ENCODE measurements around the gene LPIN3. TPM values are rescaled to one million over a fixed set of nuclear protein-coding genes. Genes with fewer than 3 reads are reported as not detected.

The LPIN3 gene
- total RNA-seq, 1 experiment from 2014 or later = 23.5 TPM

DNA sequence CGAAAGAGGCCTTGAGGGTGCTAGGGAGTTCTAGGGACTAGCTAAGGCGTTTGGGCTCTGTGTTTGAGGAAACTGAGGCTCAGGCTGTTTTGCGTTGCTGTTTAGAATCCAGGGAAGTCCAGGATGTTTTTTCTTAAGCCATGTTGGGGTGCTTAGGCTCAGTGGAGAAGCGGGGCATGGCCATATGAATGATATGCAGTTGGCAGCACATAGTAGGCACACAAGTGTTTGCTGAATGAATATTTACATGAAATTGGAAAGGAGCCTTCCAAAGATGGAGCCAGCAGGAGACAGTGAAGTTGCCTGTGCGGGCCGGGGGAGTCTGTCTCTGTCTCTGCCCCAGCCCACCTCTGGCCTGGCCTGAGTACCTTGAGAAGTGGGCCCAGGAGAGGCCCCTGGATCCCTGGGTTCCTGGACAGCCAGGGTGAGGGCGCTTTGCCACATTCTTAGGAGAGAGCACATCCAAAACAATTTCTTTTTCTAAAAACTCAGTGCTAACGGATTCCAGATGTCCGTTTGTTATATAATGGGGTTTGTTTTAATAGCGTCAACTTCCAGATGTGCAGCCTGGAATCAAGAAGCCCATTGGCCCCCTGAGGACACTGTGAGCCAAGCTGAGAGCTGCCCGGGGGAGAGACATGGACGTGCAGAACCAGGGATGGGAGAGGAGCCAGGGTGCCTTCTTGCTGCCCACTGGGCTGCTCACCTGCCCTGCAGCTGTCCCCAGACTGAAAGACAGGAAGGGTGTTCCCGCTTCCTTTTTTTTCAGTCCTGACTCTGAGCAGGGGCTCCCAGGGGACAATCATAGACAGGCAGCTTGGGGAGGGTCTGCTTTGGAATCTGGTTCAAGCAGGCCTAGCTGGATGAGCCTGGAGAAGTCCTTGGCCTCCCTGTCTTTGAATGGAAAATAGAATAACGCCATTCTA is 46.1 kb downstream of the LPIN3 start:
- no TSS peak for BruUV-seq (replicated peaks)
- H3K9me3 Mint-ChIP-seq (ENCODE audit: low read depth, unreplicated experiment) = no peaks in the 10 kb centered on the region
- H3K4me3 Mint-ChIP-seq (ENCODE audit: low read depth, unreplicated experiment) = no peak overlapping the region
- TF ChIP-seq, protein P1, sequence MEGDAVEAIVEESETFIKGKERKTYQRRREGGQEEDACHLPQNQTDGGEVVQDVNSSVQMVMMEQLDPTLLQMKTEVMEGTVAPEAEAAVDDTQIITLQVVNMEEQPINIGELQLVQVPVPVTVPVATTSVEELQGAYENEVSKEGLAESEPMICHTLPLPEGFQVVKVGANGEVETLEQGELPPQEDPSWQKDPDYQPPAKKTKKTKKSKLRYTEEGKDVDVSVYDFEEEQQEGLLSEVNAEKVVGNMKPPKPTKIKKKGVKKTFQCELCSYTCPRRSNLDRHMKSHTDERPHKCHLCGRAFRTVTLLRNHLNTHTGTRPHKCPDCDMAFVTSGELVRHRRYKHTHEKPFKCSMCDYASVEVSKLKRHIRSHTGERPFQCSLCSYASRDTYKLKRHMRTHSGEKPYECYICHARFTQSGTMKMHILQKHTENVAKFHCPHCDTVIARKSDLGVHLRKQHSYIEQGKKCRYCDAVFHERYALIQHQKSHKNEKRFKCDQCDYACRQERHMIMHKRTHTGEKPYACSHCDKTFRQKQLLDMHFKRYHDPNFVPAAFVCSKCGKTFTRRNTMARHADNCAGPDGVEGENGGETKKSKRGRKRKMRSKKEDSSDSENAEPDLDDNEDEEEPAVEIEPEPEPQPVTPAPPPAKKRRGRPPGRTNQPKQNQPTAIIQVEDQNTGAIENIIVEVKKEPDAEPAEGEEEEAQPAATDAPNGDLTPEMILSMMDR (IDR thresholded peaks at IDR 0.05; ENCODE audit: unreplicated experiment) = no peak
- H3K27ac Mint-ChIP-seq (ENCODE audit: unreplicated experiment) = no peak overlapping the region
- intact Hi-C loops (cut with micrococcal nuclease; ENCODE audit: unreplicated experiment) = no loop called here
- no peak for DNase-seq
- H3K27me3 Mint-ChIP-seq (ENCODE audit: unreplicated experiment) = peaks cover 50% of the 10 kb centered on the region
- H3K36me3 Mint-ChIP-seq (ENCODE audit: insufficient read depth, unreplicated experiment) = no peaks in the 10 kb centered on the region
- CTCF ChIA-PET = interaction anchor here (0.7 to 1.5 kb wide), 2 partner anchors 9 to 154 kb away, joined by 3 to 4 read pairs; no protein-coding TSS in a partner anchor
- no peaks in the 10 kb centered on the region for H3K4me1 Mint-ChIP-seq (ENCODE audit: low read depth, unreplicated experiment)

DNA sequence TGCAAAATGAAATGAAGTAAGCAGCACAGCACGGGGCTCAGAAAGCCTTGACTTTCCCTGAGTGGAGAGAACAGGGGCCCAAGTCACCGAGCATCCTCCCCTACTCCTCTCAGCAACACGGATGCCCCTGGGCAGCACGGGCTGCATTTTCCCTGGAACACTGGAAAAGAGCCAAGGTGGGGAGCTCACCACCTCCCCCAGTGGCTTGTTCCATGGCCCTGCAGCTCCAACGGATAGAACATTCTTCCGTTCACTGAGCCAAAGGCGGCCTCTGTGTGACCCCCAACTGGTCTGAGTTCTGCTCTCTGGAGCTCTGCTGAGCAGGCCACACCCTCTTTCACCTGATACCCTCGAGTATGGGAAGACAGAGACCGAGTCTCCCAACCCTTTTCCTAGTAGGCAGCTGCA is 46.8 kb downstream of the LPIN3 start:
- Mint-ChIP-seq H3K9me3 (ENCODE audit: low read depth, unreplicated experiment) (no peaks in the 10 kb centered on the region), H3K4me3 (ENCODE audit: low read depth, unreplicated experiment) (no peak overlapping the region), H3K4me1 (ENCODE audit: low read depth, unreplicated experiment) (no peaks in the 10 kb centered on the region), H3K27me3 (ENCODE audit: unreplicated experiment) (peaks cover 48% of the 10 kb centered on the region), H3K27ac (ENCODE audit: unreplicated experiment) (no peak overlapping the region), H3K36me3 (ENCODE audit: insufficient read depth, unreplicated experiment) (no peaks in the 10 kb centered on the region)
- CTCF ChIA-PET = interaction anchor here (1.5 kb wide), 1 partner anchor 8 kb away, joined by 3 read pairs; no protein-coding TSS in a partner anchor
- no TSS peak for BruUV-seq (replicated peaks)
- no peak for DNase-seq
- TF ChIP-seq, protein P1 (IDR thresholded peaks at IDR 0.05; ENCODE audit: unreplicated experiment) = no peak
- intact Hi-C loops (cut with micrococcal nuclease; ENCODE audit: unreplicated experiment) = no loop called here

DNA sequence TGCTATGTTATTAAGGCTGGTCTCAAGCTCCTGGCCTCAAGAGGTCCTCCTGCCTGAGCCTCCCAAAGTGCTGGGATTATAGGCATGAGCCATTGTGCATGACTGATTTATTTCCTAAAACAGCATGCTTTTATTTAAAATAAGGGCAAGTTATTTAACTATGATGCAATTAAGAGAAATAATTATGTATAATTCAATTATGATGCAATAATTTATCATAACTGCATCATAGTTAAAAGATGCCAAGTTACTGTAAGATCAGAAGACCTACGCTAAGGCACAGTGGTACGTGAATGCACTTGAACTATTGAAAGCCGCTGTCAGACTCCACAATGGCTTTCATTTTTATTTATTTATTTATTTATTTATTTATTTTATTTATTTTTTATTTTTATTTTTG is 50.3 kb downstream of the LPIN3 start:
- H3K9me3 Mint-ChIP-seq (ENCODE audit: low read depth, unreplicated experiment) = no peaks in the 10 kb centered on the region
- no peak for DNase-seq
- H3K4me1 Mint-ChIP-seq (ENCODE audit: low read depth, unreplicated experiment) = no peaks in the 10 kb centered on the region
- BruUV-seq (replicated peaks) = no TSS peak
- H3K27ac Mint-ChIP-seq (ENCODE audit: unreplicated experiment) = no peak overlapping the region
- no peak overlapping the region for H3K4me3 Mint-ChIP-seq (ENCODE audit: low read depth, unreplicated experiment)
- H3K27me3 Mint-ChIP-seq (ENCODE audit: unreplicated experiment) = peaks cover 17% of the 10 kb centered on the region
- H3K36me3 Mint-ChIP-seq (ENCODE audit: insufficient read depth, unreplicated experiment) = no peaks in the 10 kb centered on the region
- TF ChIP-seq, protein P1 (IDR thresholded peaks at IDR 0.05; ENCODE audit: unreplicated experiment) = no peak
- intact Hi-C loops (cut with micrococcal nuclease; ENCODE audit: unreplicated experiment) = no loop called here
- CTCF ChIA-PET = interaction anchor here (1.2 kb wide), 1 partner anchor 218 kb away, joined by 3 read pairs; no protein-coding TSS in a partner anchor

DNA sequence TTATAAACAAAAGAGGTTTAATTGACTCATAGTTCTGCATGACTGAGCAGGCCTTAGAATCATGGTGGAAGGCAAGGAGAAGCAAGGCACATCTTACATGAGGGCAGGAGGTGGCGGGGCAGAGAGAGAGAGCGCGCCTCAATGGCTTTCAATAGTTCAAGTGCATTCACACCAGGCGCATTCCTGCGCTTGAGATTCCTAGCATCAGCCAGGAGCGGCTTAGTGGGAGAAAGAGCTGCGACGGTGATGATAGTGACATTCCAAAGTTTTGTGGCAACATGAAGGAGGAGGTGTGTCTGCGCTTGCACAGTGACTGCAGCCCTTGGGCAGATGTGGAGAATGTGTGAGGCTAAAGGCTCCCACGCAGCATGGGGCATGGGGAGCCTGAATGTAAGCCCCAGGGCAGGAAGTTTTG is 51.0 kb downstream of the LPIN3 start:
- H3K27me3 Mint-ChIP-seq (ENCODE audit: unreplicated experiment) = peaks cover 10% of the 10 kb centered on the region
- no peak overlapping the region for H3K27ac Mint-ChIP-seq (ENCODE audit: unreplicated experiment)
- TF ChIP-seq, protein P1 (IDR thresholded peaks at IDR 0.05; ENCODE audit: unreplicated experiment) = no peak
- DNase-seq = no peak
- intact Hi-C loops (cut with micrococcal nuclease; ENCODE audit: unreplicated experiment) = no loop called here
- H3K9me3 Mint-ChIP-seq (ENCODE audit: low read depth, unreplicated experiment) = no peaks in the 10 kb centered on the region
- H3K4me1 Mint-ChIP-seq (ENCODE audit: low read depth, unreplicated experiment) = no peaks in the 10 kb centered on the region
- CTCF ChIA-PET = no interaction called here
- BruUV-seq (replicated peaks) = no TSS peak
- H3K4me3 Mint-ChIP-seq (ENCODE audit: low read depth, unreplicated experiment) = no peak overlapping the region
- H3K36me3 Mint-ChIP-seq (ENCODE audit: insufficient read depth, unreplicated experiment) = no peaks in the 10 kb centered on the region

All from Calu3 (cell line).